RPMI7951 (cell line): ENCODE data around the gene ACOT9. TPM values are rescaled to one million over a fixed set of nuclear protein-coding genes. Genes with fewer than 3 reads are reported as not detected.
"Not testable (repeated sequence)": the region's sequence is repeated elsewhere in the genome, so short reads cannot be mapped to it uniquely, and the experiment has no call there.

Experiments used
- DNase-seq: peaks from one replicate; pipeline ENCODE4 v3.0.0-alpha.2; 2012; ENCODE audit warnings: low read depth
- total RNA-seq: library from RNA; depleted of rRNA; stranded (reverse); fragments of >200 nt; shearing (Covaris generic); gene quantifications from 2 replicates; pipeline ENCODE4 v1.2.3, GENCODE V29; 2014

ACOT9 gene
- total RNA-seq, 1 experiment from 2014 or later, result 68.0 TPM

DNA sequence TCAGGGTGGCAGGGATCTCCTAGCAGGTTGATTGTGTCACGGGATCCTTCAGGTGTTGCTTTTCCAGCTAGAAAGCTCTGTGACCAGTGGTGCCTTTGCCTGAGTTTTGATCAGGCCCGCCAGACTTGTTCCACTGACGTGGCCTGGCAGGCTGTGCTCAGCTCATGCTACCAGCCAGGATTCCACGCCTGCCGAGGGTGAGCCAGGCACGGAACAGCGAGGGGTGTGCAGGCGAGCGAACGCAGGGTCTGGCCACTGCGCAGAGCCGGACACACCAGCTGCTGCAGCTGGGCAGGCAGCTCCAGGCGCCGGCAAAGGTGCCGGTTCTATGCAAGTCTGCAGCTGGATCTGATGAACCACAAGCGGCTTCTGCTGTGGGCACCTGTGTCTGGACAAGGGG is 22.8 kb upstream of the ACOT9 start:
- no peak for DNase-seq

DNA sequence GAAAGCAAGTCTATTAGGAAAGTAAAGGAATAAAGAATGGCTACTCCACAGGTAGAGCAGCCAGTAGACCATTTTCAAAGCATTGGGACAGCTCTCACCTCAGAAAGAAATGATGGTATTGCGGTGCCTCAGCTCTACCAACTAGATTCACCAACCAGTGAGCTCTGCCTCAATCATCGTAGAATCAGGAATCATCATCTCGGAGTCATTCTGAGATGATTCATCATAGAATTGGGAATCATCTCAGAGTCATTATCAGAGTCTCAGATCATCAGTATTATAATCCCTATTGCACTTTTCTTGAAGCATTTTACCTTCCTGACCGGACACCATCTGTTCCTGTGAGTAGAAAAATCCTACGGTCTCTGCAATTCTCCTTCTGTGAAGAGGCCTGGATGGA is 22.4 kb upstream of the ACOT9 start:
- DNase-seq, result peak; percentile 44

DNA sequence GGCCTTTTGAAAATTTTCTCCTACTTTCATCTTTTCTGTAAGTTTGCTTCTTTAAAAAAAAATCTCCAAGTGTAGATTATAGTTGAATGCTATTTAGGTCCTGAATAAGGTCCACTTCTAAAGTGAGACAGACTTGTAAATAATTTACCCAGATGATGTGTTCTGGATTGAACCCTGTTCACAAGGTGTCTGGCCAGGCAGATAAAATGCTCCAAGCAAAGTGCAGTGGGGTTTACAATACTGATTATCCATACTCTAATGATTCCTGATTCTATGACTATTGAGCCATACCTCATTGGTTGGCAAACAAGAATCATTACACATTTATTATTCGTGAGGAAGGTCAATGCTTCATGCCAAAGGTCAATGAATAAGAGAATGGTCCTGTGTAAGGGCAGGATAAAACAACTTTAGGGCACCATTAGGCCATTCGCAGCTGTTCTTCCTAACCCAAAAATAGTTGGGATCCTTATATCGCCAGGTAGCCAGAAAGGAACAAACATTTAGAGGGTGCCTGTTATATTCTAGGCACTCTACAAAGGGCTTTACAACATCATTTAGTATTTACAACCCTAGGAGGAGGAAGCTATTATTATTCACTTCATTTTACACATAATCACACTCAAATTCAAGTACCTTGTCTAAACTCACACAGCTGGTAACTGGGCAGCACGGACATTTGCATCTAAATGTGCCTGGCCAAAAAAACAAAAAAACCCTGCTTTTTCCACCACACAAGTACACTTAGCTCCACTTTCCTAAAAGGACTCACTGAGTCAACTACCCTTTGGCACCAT is 21.3 kb upstream of the ACOT9 start:
- no peak for DNase-seq

DNA sequence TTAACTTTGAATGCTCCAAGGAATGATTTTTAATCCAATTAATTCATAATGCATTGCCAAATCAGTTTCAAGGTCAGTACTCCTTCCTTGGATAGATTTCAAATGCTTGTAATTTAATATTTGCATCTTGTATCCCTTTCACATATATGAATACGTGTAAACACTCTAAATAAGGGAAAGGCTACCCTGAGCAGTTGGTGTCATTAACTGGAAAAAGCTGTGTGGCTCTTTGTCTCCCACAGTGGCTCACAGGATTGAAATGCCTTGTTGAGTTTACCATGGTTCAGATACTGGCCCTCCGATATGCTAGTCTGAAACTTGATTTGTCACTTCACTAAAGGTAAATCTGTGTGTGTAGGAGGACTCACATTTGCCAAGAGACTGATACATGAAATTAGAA is 16.7 kb upstream of the ACOT9 start:
- no peak for DNase-seq

DNA sequence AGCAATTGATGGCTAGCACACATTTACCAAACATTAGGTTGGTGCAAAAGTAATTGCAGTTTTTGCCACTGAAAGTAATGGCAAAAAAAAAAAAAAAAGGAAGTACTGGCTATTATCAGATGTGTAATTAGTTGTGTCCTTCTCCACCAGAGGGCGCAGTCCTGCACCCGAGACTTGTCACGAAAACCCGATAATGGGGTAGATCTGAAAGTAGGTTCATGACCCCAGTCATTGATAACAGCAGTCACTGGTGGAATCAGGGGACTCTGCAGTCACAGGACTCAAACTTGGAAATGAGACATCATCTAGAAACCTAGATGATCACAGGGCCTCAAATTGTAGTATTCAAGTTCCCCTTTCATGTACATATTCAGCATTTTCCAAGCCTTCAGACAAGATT is 13.1 kb upstream of the ACOT9 start:
- peak; percentile 63 for DNase-seq

DNA sequence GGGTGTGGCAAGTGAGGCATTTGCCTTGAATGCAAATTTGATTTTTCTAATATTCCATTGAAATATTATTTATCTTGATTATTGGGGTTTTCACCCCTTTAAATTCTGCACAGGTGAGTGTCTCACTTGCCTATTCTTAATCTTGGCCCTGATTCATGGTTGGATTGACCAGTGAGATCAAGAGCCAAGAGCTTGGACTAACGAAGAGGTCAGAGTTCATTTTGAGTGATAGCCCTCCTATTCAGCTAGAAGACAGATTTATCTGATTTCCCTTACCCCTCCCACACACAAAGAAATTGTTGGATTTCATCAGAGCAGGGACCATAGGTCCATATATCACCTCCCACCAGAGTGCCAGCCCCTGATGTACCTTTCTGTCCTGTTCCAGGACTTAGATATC is 11.6 kb upstream of the ACOT9 start:
- DNase-seq, result no peak

DNA sequence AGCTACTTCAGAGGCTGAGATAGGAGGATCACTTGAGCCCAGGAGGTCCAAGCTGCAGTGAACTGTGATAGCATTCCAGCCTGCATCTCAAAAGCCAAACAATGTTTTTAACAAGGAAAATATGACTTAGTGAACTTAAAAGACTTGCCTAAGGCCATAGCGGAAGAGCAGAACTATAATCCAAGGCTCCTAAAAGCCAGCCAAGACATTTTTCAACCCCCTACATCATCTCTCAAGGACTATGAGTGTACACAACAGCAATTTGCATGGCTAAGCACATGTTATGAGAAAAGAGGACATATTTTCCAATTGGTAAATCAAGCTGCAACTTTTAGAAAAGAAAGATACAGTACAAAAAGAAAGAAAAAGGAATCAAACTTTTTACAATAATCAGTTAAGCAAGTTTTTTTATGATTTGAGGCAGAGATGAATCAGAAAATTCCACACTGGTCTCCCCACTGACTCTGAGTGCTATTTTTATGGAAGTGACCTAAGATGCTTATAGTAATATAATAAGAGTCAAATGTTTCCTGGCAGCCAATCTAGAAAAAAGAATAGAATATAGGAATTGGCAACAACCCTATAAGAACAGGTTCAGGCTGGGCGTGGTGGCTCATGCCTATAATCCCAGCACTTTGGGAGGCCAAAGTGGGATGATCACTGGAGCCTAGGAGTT is 9.8 kb upstream of the ACOT9 start:
- peak; percentile 74 for DNase-seq

DNA sequence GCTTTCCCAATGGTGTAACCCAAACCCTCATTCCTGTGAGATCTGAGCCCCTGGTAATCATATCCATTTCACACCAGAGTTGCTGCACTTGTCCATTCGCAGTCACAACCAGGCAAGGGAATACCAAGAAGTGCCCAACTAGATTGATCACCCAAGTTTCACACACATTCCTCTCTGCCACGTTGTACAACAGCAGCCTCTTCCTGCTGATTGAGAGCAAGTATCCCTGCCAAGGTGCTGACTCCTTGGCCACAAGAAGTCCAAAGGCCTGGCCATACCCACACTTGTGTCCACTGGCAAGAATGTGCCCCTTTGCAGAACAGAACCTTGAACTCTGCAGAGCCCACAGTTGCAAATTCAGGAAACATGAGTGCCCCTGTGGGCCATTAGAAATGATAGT is 6.5 kb upstream of the ACOT9 start:
- DNase-seq, result no peak

DNA sequence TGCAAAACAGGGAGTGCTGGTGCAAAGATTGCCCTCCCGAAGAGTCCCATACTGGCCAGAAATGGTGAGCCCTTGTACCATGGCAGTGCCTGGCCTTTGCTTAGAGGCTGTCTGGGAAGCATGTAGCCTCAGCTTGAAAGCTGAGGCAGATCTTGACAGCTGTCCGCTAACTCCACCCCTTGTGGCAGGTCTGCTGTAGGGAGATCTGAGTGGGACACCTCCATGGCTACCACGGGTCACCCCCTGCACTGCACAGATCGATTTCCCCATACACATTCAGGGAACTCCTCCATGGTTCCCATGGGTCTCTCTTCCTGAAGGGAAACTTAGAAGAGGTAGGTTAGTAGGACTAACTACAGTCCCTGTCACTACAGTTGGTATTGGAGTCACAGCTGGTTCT is 6.1 kb upstream of the ACOT9 start:
- DNase-seq, result no peak

DNA sequence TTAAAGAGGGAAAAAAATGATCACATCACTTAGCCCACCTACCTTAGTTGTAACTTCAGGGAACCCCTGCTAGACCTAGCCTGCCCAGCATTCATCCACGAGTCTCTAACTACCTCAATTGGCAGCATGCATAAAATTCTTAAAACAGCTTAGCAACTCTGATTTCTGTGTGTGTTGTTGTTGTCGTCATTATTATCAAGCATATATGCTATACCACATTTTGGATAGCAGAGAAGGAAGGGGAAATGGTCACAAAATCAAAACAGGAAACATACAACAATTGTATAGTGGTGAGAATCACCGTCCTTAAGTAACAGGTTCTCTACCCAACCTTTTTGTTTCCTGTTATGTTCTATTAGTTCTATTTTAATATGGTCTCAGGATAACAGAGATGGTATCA is 2.7 kb upstream of the ACOT9 start:
- no peak for DNase-seq

DNA sequence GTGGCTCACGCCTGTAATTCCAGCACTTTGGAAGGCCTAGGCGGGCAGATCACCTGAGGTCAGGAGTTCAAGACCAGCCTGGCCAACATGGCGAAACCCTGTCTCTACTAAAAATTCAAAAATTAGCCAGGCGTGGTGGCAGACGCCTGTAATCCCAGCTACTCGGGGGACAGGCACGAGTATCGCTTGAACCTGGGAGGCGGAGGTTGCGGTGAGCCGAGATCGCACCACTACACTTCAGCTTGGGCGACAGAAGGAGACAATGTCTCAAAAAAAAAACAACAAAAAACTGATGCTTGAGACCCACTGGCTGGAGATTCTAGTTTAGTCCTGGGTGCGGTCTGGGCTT is 521 bp upstream of the ACOT9 start:
- DNase-seq, result not testable (repeated sequence)

DNA sequence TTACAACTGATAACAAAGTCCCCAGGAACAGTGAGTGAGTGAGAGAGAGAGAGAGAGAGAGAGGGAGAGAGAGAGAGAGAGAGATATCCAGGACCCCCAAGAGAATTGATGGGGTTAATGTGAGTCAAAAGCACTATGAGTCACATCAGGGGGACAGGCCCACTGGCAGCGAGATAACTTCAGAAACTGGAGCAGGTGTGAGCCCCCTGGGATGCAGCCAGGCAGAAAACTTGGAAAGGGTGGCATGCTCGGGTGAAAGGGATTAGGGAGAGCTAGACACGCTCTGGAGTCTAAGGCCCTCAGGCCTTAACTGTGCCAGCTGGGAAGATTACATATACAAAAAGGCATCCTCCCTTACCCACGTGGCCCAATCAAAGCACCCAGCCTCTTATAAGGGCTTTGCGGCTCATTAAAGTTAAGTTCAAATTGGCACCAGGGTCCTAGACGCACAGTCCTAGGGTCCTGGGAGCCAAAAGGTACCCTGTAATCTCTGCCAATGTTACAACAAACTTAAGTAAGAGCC is 841 bp downstream of the ACOT9 start:
- peak; percentile 93 for DNase-seq

DNA sequence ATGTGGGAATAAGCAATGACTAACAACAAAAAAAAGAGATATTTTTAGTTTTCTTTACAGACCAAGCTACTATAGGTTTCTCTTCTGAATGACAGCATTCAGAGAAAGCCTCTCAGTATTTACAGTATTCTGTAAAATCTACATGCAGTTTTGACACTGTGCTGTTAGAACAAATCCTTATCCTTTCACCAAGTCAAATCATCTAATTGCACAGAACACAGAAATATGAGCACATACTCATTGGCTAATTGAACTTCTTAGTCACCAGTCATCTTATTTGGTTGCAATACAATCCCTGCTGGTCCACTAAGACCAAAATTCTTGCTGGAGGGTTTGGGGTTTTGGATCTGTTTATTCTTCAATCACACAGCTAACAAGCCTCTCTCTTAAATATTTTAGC is 5.7 kb downstream of the ACOT9 start:
- no peak for DNase-seq

DNA sequence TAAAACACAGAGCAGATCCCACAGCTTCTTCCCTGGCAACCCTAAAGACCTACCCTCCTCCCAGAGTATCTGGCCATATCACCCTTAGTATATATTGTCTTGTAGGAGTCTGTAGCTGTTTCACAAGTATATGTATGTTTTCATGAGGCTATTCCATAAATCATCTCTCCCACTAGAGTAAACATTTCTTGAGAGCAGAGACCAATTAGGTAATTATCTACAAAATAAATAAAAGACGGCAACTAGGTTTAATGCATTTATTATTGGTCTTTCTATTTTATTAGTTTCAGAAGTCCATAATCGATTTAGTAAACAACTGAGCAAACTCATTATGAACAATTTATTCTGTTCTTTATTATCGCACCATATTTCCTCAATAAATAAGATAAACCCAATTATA is 7.0 kb downstream of the ACOT9 start:
- DNase-seq, result no peak

DNA sequence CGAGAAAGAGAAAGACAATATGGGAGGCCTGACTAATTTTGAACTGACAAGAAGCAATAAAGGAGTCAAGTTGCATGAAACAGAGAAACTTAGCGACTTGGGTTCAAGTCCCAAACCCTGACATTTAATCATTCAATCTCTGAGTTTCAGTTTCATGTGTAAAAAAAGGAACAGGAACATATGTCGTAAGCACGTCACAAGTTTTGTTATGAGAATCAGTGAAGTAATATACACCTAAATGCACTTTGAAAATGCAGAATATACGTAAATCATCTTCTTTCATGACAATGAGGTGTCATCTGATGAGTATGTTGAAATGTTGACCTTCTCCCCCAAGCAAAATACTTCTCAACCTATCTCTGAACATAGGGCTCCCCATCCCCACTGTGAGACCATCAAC is 10.4 kb downstream of the ACOT9 start:
- no peak for DNase-seq

DNA sequence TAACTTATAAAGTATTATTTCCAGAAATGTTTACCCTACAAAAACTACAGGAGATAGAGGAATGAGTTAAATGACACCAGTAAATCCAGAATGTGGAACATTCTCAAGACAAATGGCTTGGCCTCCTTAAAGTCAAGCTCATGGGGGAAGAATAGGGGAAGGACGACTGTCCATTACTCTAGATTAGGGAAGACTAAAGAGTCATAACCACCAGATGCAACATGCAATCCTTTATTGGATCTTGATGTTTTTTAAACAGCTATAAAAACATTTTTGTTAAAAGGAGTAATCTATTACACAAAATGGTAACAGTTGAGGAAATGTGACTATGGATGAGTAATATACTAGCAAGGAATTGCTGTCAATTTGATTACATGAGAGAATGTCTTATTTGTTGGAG is 11.1 kb downstream of the ACOT9 start:
- DNase-seq, result no peak

DNA sequence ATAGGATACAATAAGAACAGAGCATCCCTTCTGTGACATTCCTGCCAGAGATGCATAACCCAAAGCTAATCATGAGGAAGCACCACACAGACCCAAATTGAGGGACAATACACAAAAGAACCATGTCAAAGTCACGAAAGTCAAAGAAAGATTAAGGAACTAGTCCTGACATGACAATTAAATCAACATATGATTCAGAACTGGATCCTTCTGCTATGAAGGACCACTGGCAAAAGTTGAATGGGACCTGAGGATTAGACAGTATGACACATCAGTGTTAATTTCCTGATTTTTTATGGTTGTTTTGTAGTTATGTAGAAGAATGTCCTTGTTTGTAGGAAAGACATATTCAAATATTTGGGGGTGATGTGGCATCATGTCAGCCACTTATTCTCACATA is 13.9 kb downstream of the ACOT9 start:
- no peak for DNase-seq

DNA sequence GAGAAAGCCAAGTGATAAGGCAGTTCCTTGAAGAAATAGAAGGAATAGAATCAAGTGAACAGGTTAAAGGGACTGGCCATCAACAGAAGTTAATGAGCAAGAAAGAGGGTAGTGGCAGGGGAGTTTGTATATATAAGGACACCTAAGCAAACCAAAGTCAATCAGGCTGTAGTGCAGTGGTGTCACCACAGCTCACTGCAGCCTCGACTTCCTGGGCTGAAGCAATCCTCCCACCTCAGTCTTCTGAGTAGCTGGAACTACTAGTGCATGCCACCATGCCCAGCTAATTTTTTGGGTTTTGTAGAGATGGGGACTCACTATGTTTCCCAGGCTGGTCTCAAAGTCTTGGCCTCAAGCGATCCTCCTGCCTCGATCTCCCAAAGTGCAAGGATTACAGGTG is 15.9 kb downstream of the ACOT9 start:
- no peak for DNase-seq

DNA sequence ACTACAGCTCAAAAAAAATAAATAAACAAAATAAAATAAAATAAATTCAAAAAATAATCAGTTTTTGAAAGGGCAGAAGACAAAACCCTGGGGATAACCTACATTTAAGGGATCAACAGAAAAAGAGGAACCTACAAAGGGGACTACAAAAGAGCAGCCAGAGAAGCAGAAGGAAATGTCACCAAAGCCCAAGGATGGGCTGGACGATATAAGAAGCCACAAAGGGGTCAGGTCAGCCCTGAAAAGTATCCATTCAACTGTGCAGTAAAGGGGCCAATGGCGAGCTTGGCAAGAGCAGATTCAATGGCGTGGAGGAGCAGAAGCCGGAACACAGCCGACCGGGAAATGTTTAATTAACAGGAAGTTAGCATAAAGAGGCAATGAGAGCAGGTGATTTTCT is 16.9 kb downstream of the ACOT9 start:
- no peak for DNase-seq

DNA sequence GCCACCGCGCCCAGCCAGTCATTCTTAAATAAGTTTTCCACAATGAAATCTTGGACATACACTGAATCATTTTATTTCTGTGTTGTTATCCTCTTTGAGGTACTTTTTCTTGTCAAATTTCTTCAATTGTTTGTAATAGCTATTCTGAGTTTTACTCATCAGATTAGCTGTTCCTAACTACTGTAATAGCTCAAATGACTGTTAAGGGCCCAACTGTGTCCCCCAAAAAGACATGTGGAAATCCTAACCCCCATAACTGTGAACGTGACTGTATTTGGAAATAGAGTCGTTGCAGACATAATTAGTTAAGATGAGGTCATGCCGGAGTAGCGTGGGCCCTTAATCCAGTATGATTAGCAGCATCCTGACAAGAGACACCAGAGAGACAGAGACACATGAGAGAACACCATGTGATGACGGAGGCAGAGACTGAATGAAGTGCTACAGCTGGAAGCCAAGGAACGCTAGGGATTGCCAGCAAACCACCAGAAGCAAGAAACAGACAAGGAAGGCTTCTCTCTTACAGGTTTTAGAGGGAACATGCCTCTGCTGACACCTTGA is 22.9 kb downstream of the ACOT9 start:
- no peak for DNase-seq

DNA sequence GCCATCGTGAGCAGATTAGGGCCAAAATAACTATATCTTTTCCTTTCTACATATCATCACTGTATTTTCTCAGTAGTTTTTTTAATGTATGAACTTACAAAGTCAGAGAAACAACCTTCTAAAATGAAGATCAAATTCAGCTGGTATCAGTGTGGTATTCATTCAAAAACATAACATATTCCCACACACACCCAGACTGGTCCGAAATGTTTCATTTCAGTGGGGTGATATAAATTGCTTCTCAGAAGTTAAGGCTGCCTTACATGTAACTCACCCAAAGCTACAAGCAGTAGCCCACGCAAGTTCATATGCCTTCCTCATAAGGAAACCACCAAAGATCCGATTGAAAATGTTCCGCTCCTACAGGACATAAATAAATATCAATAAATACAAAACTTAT is 37.8 kb downstream of the ACOT9 start:
- no peak for DNase-seq

DNA sequence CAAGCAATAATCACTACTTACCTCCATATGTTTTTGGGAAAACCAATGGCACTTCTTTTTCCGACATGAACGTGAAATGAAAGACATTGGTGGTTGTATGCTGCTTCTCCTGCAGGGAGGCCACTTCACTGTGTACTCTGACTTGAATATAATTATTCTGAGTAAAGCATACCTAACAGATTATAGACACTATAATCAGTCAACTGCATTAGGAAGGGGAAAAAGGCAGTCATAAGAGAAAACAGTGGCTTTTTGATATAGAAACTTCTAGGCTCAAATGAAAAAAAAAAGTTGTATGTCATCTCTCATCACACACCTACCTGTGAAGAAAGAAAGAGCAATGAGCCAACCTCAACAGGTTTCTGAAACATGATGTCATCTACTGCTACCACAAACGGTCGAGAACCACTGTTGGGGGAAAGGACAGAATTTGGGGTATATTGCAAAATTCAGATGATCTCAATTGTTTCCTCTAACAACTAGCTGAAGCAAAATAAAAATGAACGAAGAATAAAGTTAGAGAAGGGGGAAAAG is 38.3 kb downstream of the ACOT9 start:
- no peak for DNase-seq

DNA sequence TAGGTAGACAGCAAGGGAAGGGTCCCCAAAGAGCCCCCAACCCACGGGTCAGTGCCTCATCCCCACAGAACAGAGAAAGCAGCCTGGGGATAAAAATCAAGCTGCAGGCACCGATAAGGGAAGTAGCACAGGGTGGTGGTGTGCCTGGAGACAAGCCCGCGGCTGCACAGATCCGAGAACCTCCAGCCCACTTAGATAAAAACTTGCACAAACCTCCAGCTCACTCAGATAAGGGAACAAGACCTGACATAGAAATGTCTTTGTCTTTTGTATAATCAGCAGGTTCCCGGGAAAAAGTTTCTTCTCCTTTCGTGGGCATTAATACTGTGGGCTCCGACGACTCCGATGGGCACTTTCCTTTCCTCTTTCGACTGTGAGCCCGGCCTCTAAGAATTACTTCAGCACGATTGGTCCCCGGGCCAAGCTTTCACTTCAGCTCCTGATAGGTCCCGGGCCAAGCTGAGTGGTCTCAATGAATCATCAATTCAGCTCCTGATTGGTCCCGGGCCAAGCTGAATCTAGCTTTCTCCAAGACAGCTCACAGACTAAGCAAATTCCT is 43.4 kb downstream of the ACOT9 start:
- DNase-seq, result no peak
